GM18873 (cell line): Measurements from ENCODE around the gene ABLIM1.
A peak's percentile ranks its signal among the peaks of the same experiment; 100 is the strongest.

Experiments used
- ATAC-seq: cut with Tn5 transposase; IDR thresholded peaks from one replicate; pipeline ENCODE4 v1.9.1; 2021; ENCODE audit warnings: mild to moderate bottlenecking, moderate library complexity, moderate number of reproducible peaks; ENCODE audit not compliant: unreplicated experiment, low FRiP score

The ABLIM1 gene

GRCh38 chr10:114593816-114594468, 64.1 kb downstream of the ABLIM1 start:
- no peak for ATAC-seq

- no peak for ATAC-seq
Measured at GRCh38 chr10:114593240-114593792, 64.8 kb downstream of the ABLIM1 start.

- ATAC-seq: no peak
Measured at GRCh38 chr10:114590993-114591392, 67.1 kb downstream of the ABLIM1 start.

- no peak for ATAC-seq
Measured at GRCh38 chr10:114584419-114584818, 73.7 kb downstream of the ABLIM1 start.

- no peak for ATAC-seq
Measured at GRCh38 chr10:114581071-114581470, 77.0 kb downstream of the ABLIM1 start.

GRCh38 chr10:114577133-114577532, 80.9 kb downstream of the ABLIM1 start:
- ATAC-seq: no peak

GRCh38 chr10:114576716-114577115, 81.4 kb downstream of the ABLIM1 start:
- ATAC-seq: no peak

GRCh38 chr10:114576132-114576487, 82.0 kb downstream of the ABLIM1 start:
- ATAC-seq: no peak

- ATAC-seq: no peak
Measured at GRCh38 chr10:114575417-114576131, 82.5 kb downstream of the ABLIM1 start.

- ATAC-seq: no peak
Measured at GRCh38 chr10:114573330-114574045, 84.6 kb downstream of the ABLIM1 start.

GRCh38 chr10:114571316-114571999, 86.6 kb downstream of the ABLIM1 start:
- no peak for ATAC-seq

- no peak for ATAC-seq
Measured at GRCh38 chr10:114566064-114566463, 92.0 kb downstream of the ABLIM1 start.

GRCh38 chr10:114565066-114565465, 93.0 kb downstream of the ABLIM1 start:
- ATAC-seq: no peak

GRCh38 chr10:114561008-114561523, 97.0 kb downstream of the ABLIM1 start:
- ATAC-seq: peak; percentile 89

- no peak for ATAC-seq
Measured at GRCh38 chr10:114560144-114560543, 97.9 kb downstream of the ABLIM1 start.

- no peak for ATAC-seq
Measured at GRCh38 chr10:114559636-114560035, 98.4 kb downstream of the ABLIM1 start.

- no peak for ATAC-seq
Measured at GRCh38 chr10:114557854-114558253, 100.2 kb downstream of the ABLIM1 start.

- no peak for ATAC-seq
Measured at GRCh38 chr10:114556236-114557122, 101.6 kb downstream of the ABLIM1 start.

- no peak for ATAC-seq
Measured at GRCh38 chr10:114553436-114553835, 104.6 kb downstream of the ABLIM1 start.
